Kidney epithelial cell (primary cell): ENCODE results near the gene TCEA2. TPM values are rescaled to one million over a fixed set of nuclear protein-coding genes. Genes with fewer than 3 reads are reported as not detected.

Experiments used
- DNase-seq: peaks from one replicate; pipeline ENCODE4 v3.0.0-alpha.2; 2010; ENCODE audit warnings: low read depth
- H3K27me3 ChIP-seq: 2 replicates; pipeline ENCODE4 v1.6.0; 2011; ENCODE audit warnings: low read length; ENCODE audit not compliant: control insufficient read depth, insufficient read depth
- H3K36me3 ChIP-seq: 2 replicates; pipeline ENCODE4 v1.5.1; 2011; ENCODE audit warnings: low read length; ENCODE audit not compliant: control insufficient read depth, insufficient read depth
- H3K4me3 ChIP-seq: 2 replicates; pipeline ENCODE4 v1.5.1; 2011; ENCODE audit warnings: low read depth, mild to moderate bottlenecking, control low read depth, low read length
- CTCF ChIP-seq: IDR thresholded peaks from 2 replicates; pipeline ENCODE4 v1.5.1; 2011; ENCODE audit warnings: mild to moderate bottlenecking, moderate library complexity, low read length, control low read depth, inconsistent platforms; ENCODE audit not compliant: insufficient read depth, poor library complexity, severe bottlenecking
- total RNA-seq: library from RNA; depleted of rRNA; stranded (reverse); fragments of >200 nt; gene quantifications from 2 replicates; pipeline ENCODE4 v1.2.3, GENCODE V29; 2015

TCEA2 gene
- total RNA-seq, 1 donor from 2014 or later: 23.9 TPM

- H3K27me3 ChIP-seq: peaks cover 36% of the 10 kb centered on the region
- no peaks in the 10 kb centered on the region for H3K36me3 ChIP-seq
- H3K4me3 ChIP-seq: no peak overlapping the region
- DNase-seq: no peak
- TF ChIP-seq CTCF: no peak
Measured at GRCh38 chr20:64098471-64099013, 35.5 kb downstream of the TCEA2 start.

DNA sequence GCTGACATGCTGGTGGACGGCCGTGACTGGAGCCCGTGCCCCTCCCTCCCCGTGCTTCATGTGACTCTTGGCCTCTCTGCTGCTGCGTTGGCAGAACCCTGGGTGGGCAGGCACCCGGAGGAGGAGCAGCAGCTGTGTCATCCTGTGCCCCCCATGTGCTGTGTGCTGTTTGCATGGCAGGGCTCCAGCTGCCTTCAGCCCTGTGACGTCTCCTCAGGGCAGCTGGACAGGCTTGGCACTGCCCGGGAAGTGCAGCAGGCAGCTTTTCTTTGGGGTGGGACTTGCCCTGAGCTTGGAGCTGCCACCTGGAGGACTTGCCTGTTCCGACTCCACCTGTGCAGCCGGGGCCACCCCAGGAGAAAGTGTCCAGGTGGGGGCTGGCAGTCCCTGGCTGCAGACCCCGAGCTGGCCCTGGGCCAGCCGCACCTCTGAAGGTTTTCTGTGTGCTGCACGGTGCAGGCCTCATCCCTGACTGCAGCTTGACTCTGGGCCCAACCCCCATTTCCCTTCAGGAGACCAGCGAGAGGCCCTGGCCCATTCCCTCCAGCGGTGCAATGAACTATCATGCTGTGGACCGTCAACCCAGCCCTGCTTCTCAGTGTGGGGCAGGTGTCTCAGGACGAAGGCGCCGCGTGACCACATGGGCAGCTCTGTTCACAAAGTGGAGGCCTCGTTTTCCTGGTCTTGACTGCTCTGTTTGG is 36.2 kb downstream of the TCEA2 start:
- no peak for DNase-seq
- Histone ChIP-seq H3K36me3 (no peaks in the 10 kb centered on the region), H3K27me3 (peaks cover 43% of the 10 kb centered on the region), H3K4me3 (no peak overlapping the region)
- no peak for TF ChIP-seq CTCF

DNA sequence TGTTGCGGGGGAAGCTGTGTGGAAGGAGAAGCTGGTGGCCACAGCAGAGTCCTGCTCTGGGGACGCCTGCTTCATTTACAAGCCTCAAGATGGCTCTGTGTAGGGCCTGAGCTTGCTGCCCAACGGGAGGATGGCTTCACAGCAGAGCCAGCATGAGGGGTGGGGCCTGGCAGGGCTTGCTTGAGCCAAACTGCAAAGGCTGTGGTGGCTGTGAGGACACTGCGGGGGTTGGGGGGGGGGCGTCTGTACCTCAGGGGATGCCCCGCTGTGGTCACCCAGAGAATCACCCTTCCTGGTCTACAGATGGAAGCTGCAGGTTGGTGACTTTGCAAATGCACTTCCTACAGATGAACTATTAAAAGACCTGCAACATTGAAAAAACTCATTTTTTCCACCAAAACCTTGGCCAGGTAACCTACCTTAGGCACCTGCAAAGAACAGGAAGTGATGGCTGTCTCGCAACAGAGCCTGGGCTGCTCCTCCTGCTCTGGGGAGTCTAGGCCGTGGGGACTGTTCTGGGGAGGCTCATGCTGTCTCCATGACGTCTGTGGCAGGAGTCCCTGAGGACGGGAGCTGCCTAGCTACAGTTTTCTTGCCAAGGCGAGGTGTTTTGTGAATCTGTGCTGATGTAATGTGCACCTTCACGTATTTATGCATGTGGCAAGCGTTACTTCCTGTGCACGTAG is 37.0 kb downstream of the TCEA2 start:
- Histone ChIP-seq H3K27me3 (peaks cover 48% of the 10 kb centered on the region), H3K36me3 (no peaks in the 10 kb centered on the region), H3K4me3 (no peak overlapping the region)
- TF ChIP-seq CTCF: no peak
- DNase-seq: no peak

DNA sequence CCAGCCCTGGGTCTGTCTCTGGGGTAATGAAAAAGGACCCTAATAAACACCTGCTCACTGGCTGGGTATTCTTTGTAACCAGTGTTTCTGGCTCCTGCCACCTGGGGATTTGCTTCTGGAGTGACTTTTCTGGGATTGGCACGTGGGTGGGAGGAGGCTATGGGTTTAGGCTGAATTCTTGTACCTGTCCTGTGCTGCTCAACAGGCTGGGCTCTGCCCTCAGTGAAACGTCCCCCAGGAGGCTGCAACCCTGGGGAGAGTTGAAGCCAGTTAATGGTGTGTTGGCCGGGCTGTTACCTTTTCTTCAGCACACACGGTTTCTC is 37.5 kb downstream of the TCEA2 start:
- H3K27me3 ChIP-seq: peaks cover 49% of the 10 kb centered on the region
- H3K36me3 ChIP-seq: no peaks in the 10 kb centered on the region
- DNase-seq: no peak
- TF ChIP-seq CTCF: no peak
- H3K4me3 ChIP-seq: no peak overlapping the region

DNA sequence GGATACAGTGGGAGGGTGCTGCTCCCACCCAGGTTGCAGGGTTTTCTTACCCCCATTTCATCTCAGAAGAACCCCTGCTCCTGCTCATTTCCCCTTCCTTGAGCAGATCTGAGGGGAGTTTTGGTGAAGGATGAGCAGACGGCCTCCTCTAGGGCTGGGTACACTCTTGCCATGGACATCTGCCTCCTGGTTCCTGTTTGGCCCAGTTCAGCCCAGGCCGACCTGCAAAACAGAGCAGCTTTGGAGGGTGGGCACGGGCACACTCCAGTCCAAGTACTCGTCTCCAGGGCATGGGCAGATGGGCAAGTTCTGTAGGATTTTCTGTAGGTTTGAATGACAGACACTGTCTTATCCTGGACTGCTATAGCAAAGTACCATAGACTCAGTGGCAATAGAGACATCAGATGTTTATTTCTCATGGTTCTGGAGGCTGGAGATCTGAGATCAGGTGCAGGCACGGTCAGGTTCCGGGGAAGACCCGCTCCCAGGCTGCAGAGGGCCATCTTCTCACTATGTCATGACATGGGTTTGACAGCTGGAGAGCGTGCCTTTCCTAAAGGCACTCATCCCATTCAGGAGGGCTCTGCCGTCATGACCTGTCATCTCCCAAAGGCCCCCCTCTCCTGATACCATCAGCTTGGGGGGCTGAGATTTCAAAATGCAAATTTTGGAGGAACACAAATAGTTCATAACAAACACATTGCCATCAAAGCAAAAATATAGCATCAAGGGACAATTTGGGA is 38.1 kb downstream of the TCEA2 start:
- DNase-seq: no peak
- Histone ChIP-seq H3K4me3 (no peak overlapping the region), H3K36me3 (no peaks in the 10 kb centered on the region), H3K27me3 (peaks cover 49% of the 10 kb centered on the region)
- no peak for TF ChIP-seq CTCF
